ENCODE data around the gene ERF. TPM values are rescaled to one million over a fixed set of nuclear protein-coding genes. Genes with fewer than 3 reads are reported as not detected.

Gene ERF
- total and polyA plus RNA-seq, 2 of the 8 experiments (the other 6 are each of a cell fraction or from before 2014, with no cell fraction given), result 43.7 to 62.7 TPM

- H3K36me3 ChIP-seq (ENCODE audit: control insufficient read depth in 2 of 4, insufficient read depth in 4 of 4, low read length in 3 of 4), result peaks cover 0 to 20% (median 4%) of the 10 kb centered on the region in 4 experiments; a peak in 4 of 8 replicates
- H3K9me3 ChIP-seq (ENCODE audit: insufficient read depth in 2 of 2, low read depth in 1 of 2, low read length in 1 of 2), result no peaks in the 10 kb centered on the region
- no peaks in the 10 kb centered on the region for H3K27me3 ChIP-seq (replicated peaks in 1 of 4; ENCODE audit: control insufficient read depth in 3 of 4, extremely low read depth in 1 of 4, insufficient read depth in 3 of 4, low read length in 3 of 4)
- H3K4ac ChIP-seq (replicated peaks; ENCODE audit: insufficient read length, low read depth, low read length), result no peak overlapping the region
- H2BK20ac ChIP-seq (ENCODE audit: low read length), result no peak overlapping the region
- FAIRE-seq (no peak), DNase-seq (ENCODE audit: low read depth in 1 of 2, low spot score in 2 of 2) (peak in 1 of 2 experiments; percentile 77)
- H3K79me2 ChIP-seq (ENCODE audit: control insufficient read depth in 1 of 2, insufficient read depth in 2 of 2, low read length in 2 of 2), result peaks cover 0 to 19% of the 10 kb centered on the region in 2 experiments; a peak in 2 of 4 replicates
- H4K5ac ChIP-seq (ENCODE audit: insufficient read length, low read depth, low read length), result no peak overlapping the region
- H3K79me1 ChIP-seq (ENCODE audit: low read depth, low read length), result peaks cover 9% of the 10 kb centered on the region
- peaks cover 7% of the 10 kb centered on the region for H3K23me2 ChIP-seq (ENCODE audit: low read depth, low read length)
- no peak overlapping the region for H2AK5ac ChIP-seq (ENCODE audit: low read depth, low read length)
- H3K4me2 ChIP-seq (ENCODE audit: insufficient read depth in 1 of 2, low read depth in 2 of 2, low read length in 2 of 2), result no peak overlapping the region
- POLR2A ChIA-PET (ENCODE audit: partially characterized antibody), result interaction anchor here (0.8 to 7.0 kb wide), 15 partner anchors 10 to 154 kb away, joined by 3 to 68 read pairs (median 4); partner anchors contain the start of gene DEDD2
- H3K27ac ChIP-seq (ENCODE audit: low read depth, low read length), result no peak overlapping the region
- H3K18ac ChIP-seq (ENCODE audit: extremely low read depth, low read length), result no peak overlapping the region
- 60% methylated on average over 10 of the region's 10 CpGs; no CpG with 5 or more reads in 1 of the 2 experiments for WGBS, 2 experiments (ENCODE audit: extremely low coverage in 1 of 2, insufficient coverage in 1 of 2, insufficient read length in 1 of 2, insufficient replicate concordance in 2 of 2, low coverage in 1 of 2, low lambda C conversion rate in 2 of 2, missing lambda C conversion rate in 1 of 2)
- no peak overlapping the region for H2BK5ac ChIP-seq (ENCODE audit: low read depth, low read length)
- H4K8ac ChIP-seq (ENCODE audit: extremely low read depth, insufficient read depth, low read length), result no peak overlapping the region
- no peak overlapping the region for H2BK120ac ChIP-seq (replicated peaks; ENCODE audit: low read depth, low read length)
- no peak overlapping the region for H3K56ac ChIP-seq (replicated peaks; ENCODE audit: insufficient read length, low read depth, low read length)
- no peak overlapping the region for H3K9ac ChIP-seq (replicated peaks in 1 of 4; ENCODE audit: extremely low read depth in 1 of 4, low read depth in 3 of 4, low read length in 3 of 4)
- no peak overlapping the region for H3K4me3 ChIP-seq (ENCODE audit: extremely low read depth in 1 of 4, insufficient read depth in 2 of 4, low read depth in 3 of 4, low read length in 4 of 4)
- H2BK15ac ChIP-seq (ENCODE audit: low read length), result peak overlapping the region; percentile 47; the same call in 1 of the 2 replicates
- H2AFZ ChIP-seq (ENCODE audit: low read length), result no peak overlapping the region
- H3K23ac ChIP-seq (ENCODE audit: insufficient read length), result no peak overlapping the region
- no peak overlapping the region for H4K91ac ChIP-seq (replicated peaks; ENCODE audit: insufficient read length, low read length)
- peak overlapping the region; percentile 28; the same call in 1 of the 2 replicates for H2BK12ac ChIP-seq (ENCODE audit: low read depth, low read length)
- H3K14ac ChIP-seq (ENCODE audit: insufficient read length), result no peak overlapping the region
- peaks cover 3 to 13% of the 10 kb centered on the region in 2 experiments for H4K20me1 ChIP-seq (replicated peaks in 1 of 2; ENCODE audit: control insufficient read depth in 1 of 2, insufficient read depth in 2 of 2, low read length in 2 of 2)
- peaks cover 7 to 21% (median 9%) of the 10 kb centered on the region in 4 experiments for H3K4me1 ChIP-seq (replicated peaks in 1 of 4; ENCODE audit: control insufficient read depth in 3 of 4, insufficient read depth in 4 of 4, low read length in 3 of 4)
- CTCF ChIA-PET (ENCODE audit: partially characterized antibody), result interaction anchor here (0.5 to 11.8 kb wide), 27 partner anchors 9 to 1633 kb away, joined by 3 to 260 read pairs (median 5); partner anchors contain the start of gene ERF
- TF ChIP-seq SIN3A (conservative IDR thresholded peaks at IDR 0.05 in 1 of 2, IDR thresholded peaks at IDR 0.05 in 1 of 2; ENCODE audit: low read depth in 1 of 2, low read length in 2 of 2) (peak in 1 of 2 experiments; percentile 76; a peak in 2 of 4 replicates), CTCF (IDR thresholded peaks at IDR 0.05; ENCODE audit: control extremely low read depth in 1 of 3, insufficient read depth in 1 of 3, low read depth in 1 of 3, low read length in 3 of 3) (peak; percentile 60 to 71 (median 66)), YY1 (IDR thresholded peaks at IDR 0.05; ENCODE audit: low read depth, low read length) (0 out of 2 replicates have a peak, but pooled peaks have one; percentile 34), EGR1 (IDR thresholded peaks at IDR 0.05; ENCODE audit: borderline replicate concordance, low read depth, low read length) (no peak), KDM4A (IDR thresholded peaks at IDR 0.05; ENCODE audit: low read depth, low read length, severe bottlenecking) (no peak), RFX5 (IDR thresholded peaks at IDR 0.05; ENCODE audit: borderline replicate concordance, low read depth, low read length) (no peak), CEBPB (IDR thresholded peaks at IDR 0.05; ENCODE audit: low read depth, low read length) (peak; percentile 39; the same call in 1 of the 2 replicates), POLR2A (IDR thresholded peaks at IDR 0.05; ENCODE audit: control extremely low read depth in 1 of 2, low read depth in 2 of 2, low read length in 2 of 2) (no peak; a peak in 1 of 3 replicates)
Observed at GRCh38 chr19:42246143-42246921, 8.6 kb downstream of the ERF start.
